GM23248 (cell line): ENCODE measurements around the gene OCEL1. TPM values are rescaled to one million over a fixed set of nuclear protein-coding genes. Genes with fewer than 3 reads are reported as not detected.
A peak's percentile ranks its signal among the peaks of the same experiment; 100 is the strongest.

Experiments used
- DNase-seq: peaks from one replicate; pipeline ENCODE4 v3.0.0-alpha.2; 2015
- H2AFZ ChIP-seq: fragments of 200-600 bp; sonication (generic); 2 replicates; pipeline ENCODE4 v1.6.1; 2016; ENCODE audit warnings: antibody characterized with exemption
- H3F3A ChIP-seq: fragments of 200-600 bp; sonication (generic); 2 replicates; pipeline ENCODE4 v1.6.1; 2016; ENCODE audit warnings: mild to moderate bottlenecking, antibody characterized with exemption, mixed run types; ENCODE audit not compliant: insufficient read depth
- H3K27ac ChIP-seq: fragments of 200-600 bp; sonication (generic); 2 replicates; pipeline ENCODE4 v1.5.1; 2016; ENCODE audit warnings: mild to moderate bottlenecking
- H3K27me3 ChIP-seq: fragments of 200-600 bp; sonication (generic); replicated peaks from 2 replicates; pipeline ENCODE4 v1.6.1; 2016; ENCODE audit warnings: mild to moderate bottlenecking; ENCODE audit not compliant: insufficient read depth
- H3K36me3 ChIP-seq: fragments of 200-600 bp; sonication (generic); 2 replicates; pipeline ENCODE4 v1.6.1; 2016; ENCODE audit warnings: low read depth, mild to moderate bottlenecking
- H3K4me1 ChIP-seq: fragments of 200-600 bp; sonication (generic); 2 replicates; pipeline ENCODE4 v1.6.1; 2016; ENCODE audit warnings: mild to moderate bottlenecking; ENCODE audit not compliant: insufficient read depth
- H3K4me2 ChIP-seq: fragments of 200-600 bp; sonication (generic); one replicate; pipeline ENCODE4 v1.6.1; 2016; ENCODE audit warnings: mild to moderate bottlenecking; ENCODE audit not compliant: unreplicated experiment
- H3K4me3 ChIP-seq: fragments of 200-600 bp; sonication (generic); 2 replicates; pipeline ENCODE4 v1.5.1; 2016; ENCODE audit warnings: mild to moderate bottlenecking
- H3K79me2 ChIP-seq: fragments of 200-600 bp; sonication (generic); 2 replicates; pipeline ENCODE4 v1.6.1; 2016; ENCODE audit warnings: mild to moderate bottlenecking; ENCODE audit not compliant: insufficient read depth
- H3K9ac ChIP-seq: fragments of 200-600 bp; sonication (generic); 2 replicates; pipeline ENCODE4 v1.6.1; 2016; ENCODE audit warnings: mild to moderate bottlenecking
- H3K9me2 ChIP-seq: fragments of 200-600 bp; sonication (generic); 2 replicates; pipeline ENCODE4 v1.6.1; 2016; ENCODE audit warnings: mixed run types, mild to moderate bottlenecking, moderate library complexity; ENCODE audit not compliant: insufficient read depth
- H3K9me3 ChIP-seq: fragments of 200-600 bp; sonication (generic); one replicate; pipeline ENCODE4 v1.6.1; 2017; ENCODE audit warnings: low read depth
- H4K20me1 ChIP-seq: fragments of 200-600 bp; sonication (generic); 2 replicates; pipeline ENCODE4 v1.6.0; 2016; ENCODE audit not compliant: insufficient read depth
- EZH2 ChIP-seq: fragments of 200-600 bp; sonication (generic); IDR thresholded peaks from 2 replicates; pipeline ENCODE4 v1.6.1; 2018; ENCODE audit warnings: antibody characterized with exemption, mild to moderate bottlenecking; ENCODE audit not compliant: insufficient read depth, poor library complexity, severe bottlenecking
- EZH2phosphoT487 ChIP-seq: fragments of 200-600 bp; sonication (generic); IDR thresholded peaks from 2 replicates; pipeline ENCODE4 v1.6.1; 2018; ENCODE audit warnings: antibody characterized with exemption, moderate library complexity, mild to moderate bottlenecking, low read depth; ENCODE audit not compliant: insufficient read depth
- WGBS, 2 experiments: methylation state at CpG; one replicate each; pipeline ENCODE4 v1.1.6; 2015 to 2017; ENCODE audit warnings: low lambda C conversion rate in 2 of 2, low coverage in 1 of 2; ENCODE audit errors: missing lambda C conversion rate in 2 of 2; 5-methylcytosine and 5-hydroxymethylcytosine counted together
- in situ Hi-C: fragments of 300-500 bp; cut with MboI; formaldehyde crosslinking; loops from 2 replicates; pipeline ENCODE4 v1.15.0; 2020
- polyA plus RNA-seq: library from polyadenylated mRNA; unstranded; fragments of >200 nt; fragmentation: Nextera tagmentation; extraction: Ambion mirVana; gene quantifications from 2 replicates; pipeline ENCODE4 v1.2.1, GENCODE V29; 2016
- total RNA-seq: library from RNA; depleted of rRNA; stranded (reverse); fragments of >200 nt; shearing (Covaris generic); gene quantifications from 2 replicates; pipeline ENCODE4 v1.2.3, GENCODE V29; 2014

OCEL1 gene
- total and polyA plus RNA-seq, 2 experiments from 2014 or later: 1.8 to 17.1 TPM

DNA sequence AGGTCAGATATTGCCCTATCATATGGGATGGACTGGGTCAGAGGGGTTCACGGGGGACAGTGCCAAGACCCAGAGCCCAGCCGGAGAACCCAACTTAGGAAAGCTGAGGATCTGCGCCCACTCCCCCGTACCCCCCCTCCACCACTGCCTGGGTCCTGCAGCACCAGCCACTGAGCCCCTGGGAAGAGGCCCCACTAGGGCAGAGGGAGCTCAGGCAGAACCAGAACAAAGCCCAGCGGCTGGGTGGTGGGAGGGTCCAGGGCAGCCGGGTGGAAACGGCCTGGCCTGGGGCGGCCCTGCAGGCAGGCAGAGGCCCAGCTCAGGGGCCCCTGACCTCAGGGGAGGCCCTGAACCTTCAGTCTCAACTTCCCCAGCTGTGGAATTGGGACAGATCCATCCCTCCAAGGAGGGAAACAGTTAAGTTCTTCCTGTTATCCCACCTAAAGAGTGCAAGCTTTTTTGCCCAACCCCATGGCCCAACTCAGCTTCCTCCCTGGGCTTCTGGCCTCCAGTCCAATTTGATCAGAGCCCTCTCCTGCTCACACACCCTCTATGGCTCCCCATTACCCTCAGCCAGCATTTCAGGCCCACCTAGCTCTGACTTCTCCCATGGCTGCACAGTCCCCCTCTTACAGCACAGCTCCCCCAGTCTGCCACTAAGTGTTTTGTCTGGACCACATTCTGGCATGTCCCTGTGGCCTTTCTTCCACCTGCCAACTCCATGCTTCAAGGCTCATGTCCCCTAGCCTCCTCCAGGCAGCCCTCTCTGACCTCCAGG, 16.6 kb downstream of the OCEL1 start:
- H3K9ac ChIP-seq: 0 out of 2 replicates have a peak overlapping the region, but pooled peaks have one; percentile 79
- H3K4me3 ChIP-seq: peak overlapping the region; percentile 92
- H3K27me3 ChIP-seq: no peaks in the 10 kb centered on the region
- 0 out of 2 replicates have a peak, but pooled peaks cover 3% of the 10 kb centered on the region for H3F3A ChIP-seq
- peak overlapping the region; percentile 15; the same call in 1 of the 2 replicates for H3K27ac ChIP-seq
- TF ChIP-seq EZH2 (no peak), EZH2phosphoT487 (no peak)
- H3K4me1 ChIP-seq: peaks cover 26% of the 10 kb centered on the region
- H4K20me1 ChIP-seq: no peaks in the 10 kb centered on the region
- no peaks in the 10 kb centered on the region for H3K36me3 ChIP-seq
- DNase-seq: no peak
- in situ Hi-C loops: no loop called here
- H3K79me2 ChIP-seq: peaks cover 70% of the 10 kb centered on the region
- H2AFZ ChIP-seq: no peak overlapping the region
- H3K9me2 ChIP-seq: no peaks in the 10 kb centered on the region
- no peaks in the 10 kb centered on the region for H3K9me3 ChIP-seq
- H3K4me2 ChIP-seq: peak overlapping the region; percentile 94
- WGBS, 2 experiments: 69 to 73% methylated on average over 8 of the region's 8 CpGs

DNA sequence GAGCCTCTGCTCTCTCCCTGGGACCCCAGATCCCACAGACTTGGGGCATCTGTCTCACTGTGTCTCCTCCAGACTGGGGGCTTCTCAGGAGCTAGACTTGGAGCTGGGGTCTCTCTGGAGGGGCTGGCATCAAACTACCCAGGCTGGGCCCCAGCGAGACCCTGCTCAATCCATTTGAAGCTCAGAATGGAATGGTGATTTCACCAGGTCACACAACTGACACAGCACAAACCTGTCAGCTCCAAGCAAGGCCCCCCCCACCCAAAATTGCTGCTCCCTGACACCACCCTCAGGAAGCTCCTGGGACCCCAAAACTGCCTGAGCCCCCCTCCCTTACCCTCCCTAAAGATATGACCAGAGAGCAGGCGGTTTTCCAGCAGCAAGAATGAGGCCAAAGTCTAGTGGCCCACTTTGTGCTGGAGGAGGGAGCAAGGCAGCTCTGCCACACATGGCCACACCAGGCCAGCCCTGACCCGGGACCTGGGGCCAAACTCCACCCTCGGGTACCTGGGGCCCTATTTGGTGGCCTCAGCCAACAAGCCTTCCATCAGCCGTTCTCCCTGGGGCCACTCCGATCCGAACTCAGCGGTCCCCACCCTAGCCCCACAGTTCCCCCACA, 17.3 kb downstream of the OCEL1 start:
- Histone ChIP-seq H3F3A (0 out of 2 replicates have a peak, but pooled peaks cover 3% of the 10 kb centered on the region), H3K4me1 (peaks cover 26% of the 10 kb centered on the region), H4K20me1 (no peaks in the 10 kb centered on the region), H3K9me3 (no peaks in the 10 kb centered on the region), H3K27ac (peak overlapping the region; percentile 30), H2AFZ (peak overlapping the region; percentile 71), H3K9ac (peak overlapping the region; percentile 79), H3K9me2 (no peaks in the 10 kb centered on the region), H3K79me2 (peaks cover 63% of the 10 kb centered on the region), H3K27me3 (no peaks in the 10 kb centered on the region), H3K36me3 (no peaks in the 10 kb centered on the region), H3K4me3 (peak overlapping the region; percentile 92), H3K4me2 (peak overlapping the region; percentile 94)
- TF ChIP-seq EZH2 (no peak), EZH2phosphoT487 (no peak)
- no peak for DNase-seq
- WGBS, 2 experiments: 34 to 38% methylated on average over 6 of the region's 8 CpGs
- in situ Hi-C loops: no loop called here

DNA sequence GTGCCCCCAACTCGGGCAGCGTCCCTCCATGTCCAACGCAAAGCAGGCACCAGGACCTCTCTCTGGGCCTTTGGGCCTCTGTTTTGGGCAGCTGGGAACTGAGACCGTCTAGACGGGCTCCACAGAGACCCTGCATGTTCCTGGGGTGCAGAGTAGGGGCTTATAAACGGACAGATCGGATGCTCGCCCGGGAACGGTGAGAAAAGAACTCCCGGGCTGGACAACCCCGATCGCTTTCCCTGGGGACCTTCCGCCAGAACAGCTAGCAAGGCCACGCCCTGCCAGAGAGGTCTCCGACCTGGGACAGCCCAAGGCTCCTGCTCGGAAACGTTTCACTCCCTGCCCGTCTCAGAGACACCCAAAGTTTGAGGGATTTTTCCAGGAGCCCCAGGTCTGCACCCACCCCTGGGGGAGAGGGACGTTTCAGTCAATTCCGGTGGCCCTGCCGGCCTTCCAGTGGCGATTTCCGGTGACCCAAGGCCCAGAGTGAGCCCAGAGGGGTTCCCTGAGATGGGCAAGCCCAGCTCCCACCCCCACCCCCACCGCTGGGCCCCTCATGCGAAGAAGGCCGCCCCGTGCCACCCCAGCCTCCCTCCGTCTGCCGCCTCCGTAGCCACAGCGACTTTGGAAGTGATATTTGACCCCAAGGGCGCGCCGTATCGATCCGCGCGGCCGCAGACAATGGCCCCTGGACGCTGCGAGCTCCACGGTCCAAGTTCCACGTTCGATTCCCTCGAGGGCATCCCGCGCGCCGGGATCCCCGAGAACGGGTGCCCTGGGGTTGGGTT, 18.0 kb downstream of the OCEL1 start:
- H3K4me3 ChIP-seq: peak overlapping the region; percentile 92
- H3K27ac ChIP-seq: peak overlapping the region; percentile 30
- peak overlapping the region; percentile 79 for H3K9ac ChIP-seq
- H2AFZ ChIP-seq: peak overlapping the region; percentile 71
- in situ Hi-C loops: no loop called here
- no peaks in the 10 kb centered on the region for H3K9me2 ChIP-seq
- H4K20me1 ChIP-seq: no peaks in the 10 kb centered on the region
- H3K36me3 ChIP-seq: no peaks in the 10 kb centered on the region
- no peaks in the 10 kb centered on the region for H3K9me3 ChIP-seq
- H3K4me1 ChIP-seq: peaks cover 26% of the 10 kb centered on the region
- no peak for TF ChIP-seq EZH2
- no peak for TF ChIP-seq EZH2phosphoT487
- H3K79me2 ChIP-seq: peaks cover 55% of the 10 kb centered on the region
- DNase-seq: peak; percentile 81
- WGBS, 2 experiments: 2 to 5% methylated on average over 27 to 51 of the region's 52 CpGs
- H3K4me2 ChIP-seq: peak overlapping the region; percentile 94
- 0 out of 2 replicates have a peak, but pooled peaks cover 3% of the 10 kb centered on the region for H3F3A ChIP-seq
- no peaks in the 10 kb centered on the region for H3K27me3 ChIP-seq
